LNCaP clone FGC (cell line): Measurements from ENCODE around the gene MICALL1.
A peak's percentile ranks its signal among the peaks of the same experiment; 100 is the strongest.
"Not testable (repeated sequence)": the region's sequence is repeated elsewhere in the genome, so short reads cannot be mapped to it uniquely, and the experiment has no call there.

Source experiments
- DNase-seq: peaks from one replicate; pipeline ENCODE4 v3.0.0-alpha.2; 2011; ENCODE audit warnings: low read depth
- H3K4me3 ChIP-seq: 2 replicates; pipeline ENCODE4 v1.5.1; 2011; ENCODE audit warnings: mild to moderate bottlenecking, low read depth, low read length, control low read depth
- TF ChIP-seq, protein P1 (sequence below): IDR thresholded peaks from 2 replicates; pipeline ENCODE4 v1.5.1; 2012; ENCODE audit warnings: mild to moderate bottlenecking; ENCODE audit not compliant: control insufficient read depth, insufficient read depth; ENCODE audit errors: extremely low read depth

MICALL1 gene

GRCh38 chr22:37951305-37951704 lies 45.2 kb downstream of the MICALL1 start:
- H3K4me3 ChIP-seq: no peak overlapping the region
- no peak for DNase-seq
- TF ChIP-seq, protein P1, sequence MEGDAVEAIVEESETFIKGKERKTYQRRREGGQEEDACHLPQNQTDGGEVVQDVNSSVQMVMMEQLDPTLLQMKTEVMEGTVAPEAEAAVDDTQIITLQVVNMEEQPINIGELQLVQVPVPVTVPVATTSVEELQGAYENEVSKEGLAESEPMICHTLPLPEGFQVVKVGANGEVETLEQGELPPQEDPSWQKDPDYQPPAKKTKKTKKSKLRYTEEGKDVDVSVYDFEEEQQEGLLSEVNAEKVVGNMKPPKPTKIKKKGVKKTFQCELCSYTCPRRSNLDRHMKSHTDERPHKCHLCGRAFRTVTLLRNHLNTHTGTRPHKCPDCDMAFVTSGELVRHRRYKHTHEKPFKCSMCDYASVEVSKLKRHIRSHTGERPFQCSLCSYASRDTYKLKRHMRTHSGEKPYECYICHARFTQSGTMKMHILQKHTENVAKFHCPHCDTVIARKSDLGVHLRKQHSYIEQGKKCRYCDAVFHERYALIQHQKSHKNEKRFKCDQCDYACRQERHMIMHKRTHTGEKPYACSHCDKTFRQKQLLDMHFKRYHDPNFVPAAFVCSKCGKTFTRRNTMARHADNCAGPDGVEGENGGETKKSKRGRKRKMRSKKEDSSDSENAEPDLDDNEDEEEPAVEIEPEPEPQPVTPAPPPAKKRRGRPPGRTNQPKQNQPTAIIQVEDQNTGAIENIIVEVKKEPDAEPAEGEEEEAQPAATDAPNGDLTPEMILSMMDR: no peak

DNA sequence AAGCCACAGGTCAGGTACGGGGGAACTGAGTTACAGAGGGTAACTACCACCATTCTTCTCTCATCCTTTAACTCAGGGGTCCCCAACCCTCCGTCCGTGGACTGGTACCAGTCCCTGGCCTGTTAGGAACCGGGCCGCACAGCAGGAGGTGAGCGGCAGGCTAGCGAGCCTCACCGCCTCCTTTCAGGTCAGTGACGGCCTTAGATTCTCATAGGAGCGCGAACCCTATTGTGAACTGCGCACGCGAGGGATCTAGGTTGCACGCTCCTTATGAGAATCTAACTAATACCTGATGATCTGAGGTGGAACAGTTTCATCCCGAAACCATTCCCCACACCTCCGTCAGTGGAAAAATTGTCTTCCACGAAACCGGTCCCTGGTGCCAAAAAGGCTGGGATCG lies 46.5 kb downstream of the MICALL1 start:
- peak overlapping the region; percentile 99 for H3K4me3 ChIP-seq
- not testable (repeated sequence) for DNase-seq

- TF ChIP-seq, protein P1: no peak
- DNase-seq: no peak
- H3K4me3 ChIP-seq: peak overlapping the region; percentile 99
Measured at GRCh38 chr22:37953062-37953436, 47.0 kb downstream of the MICALL1 start.

DNA sequence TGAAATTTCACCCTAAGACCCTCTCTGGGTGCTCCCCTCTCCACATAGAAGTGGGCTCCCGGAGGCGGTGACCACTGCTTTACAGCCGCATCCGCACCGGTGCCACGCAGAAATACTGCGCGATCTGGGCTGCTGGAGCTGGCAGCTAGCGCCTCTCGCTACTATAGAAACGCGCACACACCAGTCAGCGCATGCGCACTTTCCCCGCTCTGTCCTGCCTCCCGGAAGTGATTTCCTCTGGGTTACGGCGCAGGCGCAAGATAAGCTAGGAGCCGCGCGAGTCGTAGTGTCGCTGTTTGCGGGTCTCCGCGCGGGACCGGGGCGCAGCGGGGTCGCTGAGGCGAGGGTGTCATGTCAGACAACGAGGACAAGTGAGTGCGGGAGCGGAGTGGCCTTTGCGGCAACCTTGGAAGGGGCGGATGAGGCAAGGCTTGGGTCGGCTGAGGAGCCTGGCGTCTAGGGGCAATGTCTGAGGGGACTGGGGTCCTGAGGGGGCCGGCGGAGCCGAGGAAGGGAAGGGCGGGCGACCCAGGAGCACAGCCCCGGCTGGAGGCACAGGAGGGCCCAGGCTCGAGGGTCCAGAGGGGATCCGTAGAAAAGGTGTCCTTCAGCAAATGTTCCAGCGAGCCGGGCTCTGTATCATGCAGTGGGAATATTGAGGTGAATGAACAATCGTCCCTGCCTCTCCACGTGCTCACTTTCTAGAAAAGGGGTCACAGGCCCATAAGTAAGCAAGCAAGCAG lies 47.5 kb downstream of the MICALL1 start, which contains the start of the genes C22orf23 and POLR2F:
Gene C22orf23, minus strand, starts transcription at position 165 of the 743 bp plus-strand sequence. CDS start 452 bp downstream, outside the sequence.
Gene POLR2F, plus strand, starts transcription at position 263 of the 743 bp plus-strand sequence. Its CDS starts 89 bp downstream, at position 352.
- H3K4me3 ChIP-seq: peak within 1 kb of the TSS; percentile 99

DNA sequence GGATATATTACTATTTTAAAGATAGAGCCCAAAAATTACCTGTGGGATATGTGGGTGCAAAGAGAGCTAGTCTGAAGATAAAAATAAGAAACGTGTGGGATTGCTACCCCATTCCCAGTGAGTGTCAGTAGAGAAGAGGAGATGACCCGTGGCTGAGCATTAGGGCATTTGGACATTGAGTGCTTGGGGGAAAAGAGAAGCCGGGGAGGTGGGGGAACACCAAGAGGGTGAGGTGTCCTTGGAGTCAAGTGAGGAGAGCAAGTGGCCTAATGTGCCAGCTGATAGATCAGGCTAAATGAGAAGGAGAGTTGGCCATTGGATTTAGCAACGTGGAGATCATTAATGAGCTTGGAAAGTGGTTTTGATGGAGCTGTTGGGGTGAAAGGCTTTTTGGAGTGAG lies 48.6 kb downstream of the MICALL1 start:
- TF ChIP-seq, protein P1: no peak
- no peak for DNase-seq
- peak overlapping the region; percentile 99 for H3K4me3 ChIP-seq

More for the DNA sequence above, 47.5 kb downstream of the MICALL1 start, which contains the start of the genes C22orf23 and POLR2F:
- DNase-seq: peak; percentile 82
- TF ChIP-seq, protein P1: no peak

DNA sequence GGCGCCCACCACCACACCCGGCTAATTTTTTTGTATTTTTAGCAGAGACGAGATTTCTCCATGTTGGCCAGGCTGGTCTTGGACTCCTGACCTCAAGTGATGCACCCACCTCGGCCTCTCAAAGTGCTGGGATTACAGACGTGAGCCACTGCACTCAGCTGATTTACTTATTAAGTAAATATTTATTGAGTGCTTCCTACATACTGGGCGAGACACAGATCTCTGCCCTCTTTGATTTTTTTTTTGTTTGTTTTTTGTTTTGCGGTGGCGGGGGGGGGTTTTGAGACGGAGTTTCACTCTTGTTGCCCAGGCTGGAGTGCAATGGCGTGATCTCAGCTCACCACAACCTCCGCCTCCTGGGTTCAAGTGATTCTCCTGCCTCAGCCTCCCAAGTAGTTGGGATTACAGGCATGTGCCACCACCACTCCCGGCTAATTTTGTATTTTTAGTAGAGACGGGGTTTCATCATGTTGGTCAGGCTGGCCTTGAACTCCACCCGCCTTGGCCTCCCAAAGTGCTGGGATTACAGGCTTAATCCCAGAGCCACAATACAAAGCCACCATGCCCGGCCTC lies 49.8 kb downstream of the MICALL1 start:
- not testable (repeated sequence) for H3K4me3 ChIP-seq, DNase-seq

GRCh38 chr22:37957232-37957631 lies 51.1 kb downstream of the MICALL1 start:
- TF ChIP-seq, protein P1: no peak
- H3K4me3 ChIP-seq: no peak overlapping the region
- no peak for DNase-seq
